ENCODE results near the gene MIXL1.

DNA sequence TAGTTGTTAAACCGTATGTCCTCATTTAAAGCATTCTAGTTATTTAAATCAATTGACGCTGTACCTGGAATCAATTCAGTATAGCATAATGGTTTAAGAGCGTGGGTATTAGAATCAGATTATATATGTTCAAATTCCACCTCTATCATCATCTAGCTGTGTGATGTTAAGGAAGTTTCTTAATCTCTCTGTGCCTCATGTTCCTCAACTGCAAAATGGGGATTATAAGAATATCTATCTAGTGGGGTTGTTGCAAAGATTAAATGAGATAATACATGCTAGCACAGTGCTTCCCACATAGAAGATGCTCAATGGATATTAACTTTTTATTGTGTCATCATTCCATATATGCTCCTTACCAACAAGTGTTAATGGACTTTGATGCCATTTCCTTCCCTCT is 16.0 kb downstream of the MIXL1 start:
- no peak for TF ChIP-seq POLR2AphosphoS5 (IDR thresholded peaks at IDR 0.05; ENCODE audit: low read depth)
- no peak for TF ChIP-seq CTCF (IDR thresholded peaks at IDR 0.05; ENCODE audit: insufficient read depth, low read length)
- no peak for TF ChIP-seq REST (IDR thresholded peaks at IDR 0.05; ENCODE audit: insufficient replicate concordance, low read depth)
- TF ChIP-seq GABPA (IDR thresholded peaks at IDR 0.05; ENCODE audit: low read depth): no peak

Data from HL-60 (cell line).